Endothelial cell of umbilical vein (primary cell): Measurements from ENCODE around the gene CEP83. TPM values are rescaled to one million over a fixed set of nuclear protein-coding genes. Genes with fewer than 3 reads are reported as not detected.

ENCODE experiments used
- BruUV-seq: library from RNA; stranded (reverse); fragments of 400-500 nt; replicated peaks from 2 replicates; lab custom pipeline; 2021; lab: Mats Ljungman, UMichigan
- CTCF ChIA-PET: fragments of 300-600, 350-600 bp; sonication (Branson Sonifier 250); formaldehyde crosslinking; loops from one replicate; lab custom pipeline; 2021; ENCODE audit warnings: antibody characterized with exemption, inconsistent platforms; lab: Charles Lee
- POLR2A ChIA-PET: fragments of 300-600, 350-600 bp; sonication (Branson Sonifier 250); formaldehyde crosslinking; loops from one replicate; lab custom pipeline; 2021; ENCODE audit warnings: antibody characterized with exemption, inconsistent platforms; lab: Charles Lee
- DNase-seq: peaks from one replicate; pipeline ENCODE4 v3.0.0-alpha.2; 2011; ENCODE audit warnings: low read depth, low spot score
- FAIRE-seq: peaks from 2 replicates; lab custom pipeline; 2011; peaks lifted over from hg19 to GRCh38; lab: Jason Lieb, UNC
- H2AFZ ChIP-seq: 2 replicates; pipeline ENCODE4 v1.6.0; 2012; ENCODE audit warnings: low read depth, low read length, control low read depth, inconsistent platforms
- H3K27ac ChIP-seq: 2 replicates; pipeline ENCODE4 v1.5.1; 2011; ENCODE audit warnings: low read depth, mild to moderate bottlenecking, control low read depth, low read length, moderate library complexity; ENCODE audit not compliant: insufficient read depth
- H3K27me3 ChIP-seq, 2 experiments: 2 replicates each; pipeline versions ENCODE4 v1.6.0 to v1.6.1; 2011; ENCODE audit warnings: low read length in 2 of 2, mixed read lengths in 1 of 2; ENCODE audit not compliant: control insufficient read depth in 2 of 2, insufficient read depth in 2 of 2
- H3K36me3 ChIP-seq, 2 experiments: 2 replicates in 1 of 2; 3 replicates in 1 of 2; pipeline ENCODE4 v1.5.1; 2011; ENCODE audit warnings: low read length in 2 of 2, mild to moderate bottlenecking in 1 of 2, moderate library complexity in 1 of 2; ENCODE audit not compliant: control insufficient read depth in 2 of 2, insufficient read depth in 2 of 2; ENCODE audit errors: extremely low read depth in 1 of 2
- H3K4me1 ChIP-seq: 3 replicates; pipeline ENCODE4 v1.5.1; 2011; ENCODE audit warnings: mild to moderate bottlenecking, low read length; ENCODE audit not compliant: control insufficient read depth, insufficient read depth; ENCODE audit errors: extremely low read depth
- H3K4me2 ChIP-seq: 2 replicates; pipeline ENCODE4 v1.6.1; 2011; ENCODE audit warnings: low read length, control low read depth, mixed read lengths; ENCODE audit not compliant: insufficient read depth
- H3K4me3 ChIP-seq, 3 experiments: fragments of 200-600 bp in 1 of 3; sonication (generic), shearing (Covaris generic) in 1 of 3; replicated peaks in 1 of 3; 2 replicates each; pipeline ENCODE4 v1.5.1; 2011 to 2016; ENCODE audit warnings: control low read depth in 3 of 3, low read length in 3 of 3, mild to moderate bottlenecking in 2 of 3, inconsistent platforms in 1 of 3, low read depth in 1 of 3, moderate library complexity in 1 of 3; ENCODE audit not compliant: insufficient read depth in 1 of 3
- H3K79me2 ChIP-seq: 2 replicates; pipeline ENCODE4 v1.6.0; 2012; ENCODE audit warnings: low read length, inconsistent platforms; ENCODE audit not compliant: control insufficient read depth, insufficient read depth
- H3K9ac ChIP-seq: replicated peaks from 2 replicates; pipeline ENCODE3; 2011; ENCODE audit warnings: low read length, control low read depth; ENCODE audit not compliant: insufficient read depth; ENCODE audit errors: extremely low read depth
- H3K9me1 ChIP-seq: replicated peaks from 3 replicates; pipeline ENCODE4 v1.6.0; 2011; ENCODE audit warnings: mild to moderate bottlenecking, low read length; ENCODE audit not compliant: control insufficient read depth, insufficient read depth; ENCODE audit errors: extremely low read depth
- H3K9me3 ChIP-seq: replicated peaks from 2 replicates; pipeline ENCODE4 v1.5.1; 2012; ENCODE audit warnings: low read length, inconsistent platforms; ENCODE audit not compliant: control insufficient read depth, insufficient read depth
- H4K20me1 ChIP-seq: replicated peaks from 2 replicates; pipeline ENCODE3; 2011; ENCODE audit warnings: mild to moderate bottlenecking, low read length; ENCODE audit not compliant: control insufficient read depth, insufficient read depth; ENCODE audit errors: extremely low read depth
- EZH2 ChIP-seq: IDR thresholded peaks from 2 replicates; pipeline ENCODE4 v1.6.1; 2012; ENCODE audit warnings: borderline replicate concordance, low read depth, mild to moderate bottlenecking, moderate library complexity, low read length, inconsistent platforms; ENCODE audit not compliant: severe bottlenecking
- FOS ChIP-seq: IDR thresholded peaks from 2 replicates; pipeline ENCODE4 v1.6.1; 2011; ENCODE audit warnings: mild to moderate bottlenecking, low read length, moderate library complexity, borderline replicate concordance; ENCODE audit not compliant: insufficient read depth
- GATA2 ChIP-seq: IDR thresholded peaks from 2 replicates; pipeline ENCODE4 v1.7.0; 2011; ENCODE audit warnings: low read depth, mild to moderate bottlenecking, moderate library complexity, mixed read lengths, low read length; ENCODE audit not compliant: insufficient read length, insufficient read depth
- JUN ChIP-seq: IDR thresholded peaks from 2 replicates; pipeline ENCODE4 v1.6.1; 2011; ENCODE audit warnings: borderline replicate concordance, low read depth; ENCODE audit not compliant: insufficient read length, insufficient read depth
- MYC ChIP-seq: IDR thresholded peaks from one replicate; pipeline ENCODE4 v1.6.1; 2011; ENCODE audit warnings: mild to moderate bottlenecking, low read depth, low read length
- POLR2A ChIP-seq: IDR thresholded peaks from 2 replicates; pipeline ENCODE4 v1.6.1; 2012; ENCODE audit warnings: low read depth, mild to moderate bottlenecking, control low read depth, low read length
- POLR2AphosphoS5 ChIP-seq: IDR thresholded peaks from 2 replicates; pipeline ENCODE4 v1.6.1; 2012; ENCODE audit warnings: low read depth, mild to moderate bottlenecking, control low read depth, low read length, moderate library complexity; ENCODE audit not compliant: insufficient read depth
- dilution Hi-C: fragments of 300-500 bp; cut with MboI; formaldehyde crosslinking; loops from one replicate; pipeline ENCODE4 v1.15.0; 2019; ENCODE audit warnings: low sequenced_read_pairs; ENCODE audit not compliant: extremely low pct_ligation_motif_present
- intact Hi-C: fragments of 100-400 bp; cut with micrococcal nuclease; formaldehyde crosslinking; loops from one replicate; pipeline ENCODE4 v1.10.0; 2022
- polyA plus RNA-seq, 4 experiments: library from polyadenylated mRNA; depleted of rRNA in 3 of 4; stranded (reverse) in 3 of 4; unstranded in 1 of 4; fragments of >200 nt; gene quantifications; 2 replicates each; pipeline versions ENCODE4 v1.2.1 to v1.2.3, GENCODE V29; 2011 to 2012; ENCODE audit warnings: missing spikeins in 1 of 4
- total RNA-seq: library from RNA; stranded (reverse); gene quantifications from 2 replicates; pipeline ENCODE4 v1.2.3, GENCODE V29; 2021
- TF ChIP-seq, protein P1 (sequence below): IDR thresholded peaks from 2 replicates; pipeline ENCODE4 v1.6.1; 2011; ENCODE audit not compliant: insufficient read depth, insufficient read length
- TF ChIP-seq, protein P2 (sequence below), 2 donors: IDR thresholded peaks; 1 replicate in 1 of 2; 2 replicates in 1 of 2; pipeline ENCODE4 v1.5.1; 2011; ENCODE audit warnings: low read length in 2 of 2, mild to moderate bottlenecking in 2 of 2, moderate library complexity in 2 of 2, control low read depth in 1 of 2, inconsistent platforms in 1 of 2, low read depth in 1 of 2; ENCODE audit not compliant: insufficient read depth in 1 of 2; ENCODE audit errors: extremely low read depth in 1 of 2

Gene CEP83
- total and polyA plus RNA-seq, 2 donors (not counting 3 experiments of a cell fraction or from before 2014, with no cell fraction given) = 2.9 to 15.3 TPM

DNA sequence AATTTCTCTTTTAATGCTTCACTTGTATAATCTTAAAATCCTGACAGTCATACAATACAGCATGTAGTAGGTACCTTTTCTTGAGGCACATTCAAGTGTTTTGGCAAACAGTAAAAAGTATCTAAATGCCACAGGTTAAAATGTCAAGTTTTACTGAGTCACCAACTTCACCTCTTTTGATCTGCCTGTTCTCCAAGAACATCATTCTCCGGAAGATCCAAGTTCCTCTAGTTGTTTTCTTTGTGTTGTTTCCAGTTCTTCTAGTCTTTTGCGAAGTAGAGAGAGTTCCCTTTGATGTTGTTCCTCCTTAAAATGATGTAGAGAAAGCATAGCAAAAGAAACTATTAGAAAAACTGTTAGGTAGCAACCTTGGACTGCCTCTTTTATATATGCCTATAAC, 151.1 kb downstream of the CEP83 start:
- intact Hi-C loops = no loop called here

More for the DNA sequence above, 151.1 kb downstream of the CEP83 start:
- no peaks in the 10 kb centered on the region for H3K36me3 ChIP-seq
- peaks cover 15% of the 10 kb centered on the region for H3K4me1 ChIP-seq
- H3K4me2 ChIP-seq = peak overlapping the region; percentile 48
- dilution Hi-C loops = no loop called here
- ChIA-PET CTCF (no interaction called here), POLR2A (no interaction called here)
- H3K9me3 ChIP-seq = no peaks in the 10 kb centered on the region
- H3K79me2 ChIP-seq = no peaks in the 10 kb centered on the region
- FAIRE-seq (peak; percentile 92), DNase-seq (peak; percentile 73)
- no peak for TF ChIP-seq POLR2A
- peak; percentile 41 for TF ChIP-seq POLR2AphosphoS5
- TF ChIP-seq EZH2 = no peak
- no peak for TF ChIP-seq MYC
- peak; percentile 61 for TF ChIP-seq FOS
- TF ChIP-seq, protein P1, sequence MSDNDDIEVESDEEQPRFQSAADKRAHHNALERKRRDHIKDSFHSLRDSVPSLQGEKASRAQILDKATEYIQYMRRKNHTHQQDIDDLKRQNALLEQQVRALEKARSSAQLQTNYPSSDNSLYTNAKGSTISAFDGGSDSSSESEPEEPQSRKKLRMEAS = no peak
- TF ChIP-seq GATA2 = peak; percentile 28
- TF ChIP-seq, protein P2, sequence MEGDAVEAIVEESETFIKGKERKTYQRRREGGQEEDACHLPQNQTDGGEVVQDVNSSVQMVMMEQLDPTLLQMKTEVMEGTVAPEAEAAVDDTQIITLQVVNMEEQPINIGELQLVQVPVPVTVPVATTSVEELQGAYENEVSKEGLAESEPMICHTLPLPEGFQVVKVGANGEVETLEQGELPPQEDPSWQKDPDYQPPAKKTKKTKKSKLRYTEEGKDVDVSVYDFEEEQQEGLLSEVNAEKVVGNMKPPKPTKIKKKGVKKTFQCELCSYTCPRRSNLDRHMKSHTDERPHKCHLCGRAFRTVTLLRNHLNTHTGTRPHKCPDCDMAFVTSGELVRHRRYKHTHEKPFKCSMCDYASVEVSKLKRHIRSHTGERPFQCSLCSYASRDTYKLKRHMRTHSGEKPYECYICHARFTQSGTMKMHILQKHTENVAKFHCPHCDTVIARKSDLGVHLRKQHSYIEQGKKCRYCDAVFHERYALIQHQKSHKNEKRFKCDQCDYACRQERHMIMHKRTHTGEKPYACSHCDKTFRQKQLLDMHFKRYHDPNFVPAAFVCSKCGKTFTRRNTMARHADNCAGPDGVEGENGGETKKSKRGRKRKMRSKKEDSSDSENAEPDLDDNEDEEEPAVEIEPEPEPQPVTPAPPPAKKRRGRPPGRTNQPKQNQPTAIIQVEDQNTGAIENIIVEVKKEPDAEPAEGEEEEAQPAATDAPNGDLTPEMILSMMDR (IDR thresholded peaks at IDR 0.05; ENCODE audit: extremely low read depth in 1 of 2, insufficient read depth in 1 of 2, low read depth in 1 of 2, low read length in 2 of 2) = no peak
- TF ChIP-seq JUN = peak; percentile 38
- no peak overlapping the region for H3K9ac ChIP-seq
- H3K27ac ChIP-seq = no peak overlapping the region
- no peak overlapping the region for H2AFZ ChIP-seq
- no peaks in the 10 kb centered on the region for H3K27me3 ChIP-seq
- peaks cover 4% of the 10 kb centered on the region for H3K9me1 ChIP-seq
- no TSS peak for BruUV-seq
- H3K4me3 ChIP-seq = no peak overlapping the region
- peaks cover 5% of the 10 kb centered on the region for H4K20me1 ChIP-seq
